Activated T-helper 1 cell treated with anti-CD3 and anti-CD28 coated beads, Interleukin-12 subunit alpha, Interleukin-12 subunit beta, Interleukin-2, Interleukin-4 antibody, amounts not matched to agents 30 ng/mL and 10 ng/mL and 1 ng/mL, durations not matched to agents 14 hours and 24 hours and 36 hours (primary cell): ENCODE results near the gene RHOG. TPM values are rescaled to one million over a fixed set of nuclear protein-coding genes. Genes with fewer than 3 reads are reported as not detected.

Experiments
- DNase-seq: peaks from one replicate; pipeline ENCODE4 v3.0.0; 2021; ENCODE audit warnings: low spot score
- H3K27ac Mint-ChIP-seq: one replicate; pipeline ENCODE4 v1.8.0; 2021; ENCODE audit warnings: mild to moderate bottlenecking, mixed read lengths
- H3K27me3 Mint-ChIP-seq: one replicate; pipeline ENCODE4 v1.8.0; 2022; ENCODE audit warnings: mild to moderate bottlenecking, moderate library complexity, mixed read lengths; ENCODE audit not compliant: insufficient read depth
- H3K36me3 Mint-ChIP-seq: one replicate; pipeline ENCODE4 v1.8.0; 2021; ENCODE audit warnings: low read depth, mixed read lengths
- H3K4me1 Mint-ChIP-seq: one replicate; pipeline ENCODE4 v1.8.0; 2021; ENCODE audit warnings: low read depth, mixed read lengths
- H3K4me3 Mint-ChIP-seq: one replicate; pipeline ENCODE4 v1.8.0; 2021; ENCODE audit warnings: mild to moderate bottlenecking, moderate library complexity, mixed read lengths
- H3K9me3 Mint-ChIP-seq: one replicate; pipeline ENCODE4 v1.8.0; 2021; ENCODE audit warnings: mixed read lengths
- intact Hi-C: fragments of 100-400 bp; cut with micrococcal nuclease; formaldehyde crosslinking; loops from one replicate; pipeline ENCODE4 v1.15.1; 2024
- total RNA-seq: library from RNA; stranded (reverse); gene quantifications from 2 replicates; pipeline ENCODE4 v1.2.3, GENCODE V29; 2022

RHOG gene
- total RNA-seq, 1 donor from 2014 or later = 170 TPM

DNA sequence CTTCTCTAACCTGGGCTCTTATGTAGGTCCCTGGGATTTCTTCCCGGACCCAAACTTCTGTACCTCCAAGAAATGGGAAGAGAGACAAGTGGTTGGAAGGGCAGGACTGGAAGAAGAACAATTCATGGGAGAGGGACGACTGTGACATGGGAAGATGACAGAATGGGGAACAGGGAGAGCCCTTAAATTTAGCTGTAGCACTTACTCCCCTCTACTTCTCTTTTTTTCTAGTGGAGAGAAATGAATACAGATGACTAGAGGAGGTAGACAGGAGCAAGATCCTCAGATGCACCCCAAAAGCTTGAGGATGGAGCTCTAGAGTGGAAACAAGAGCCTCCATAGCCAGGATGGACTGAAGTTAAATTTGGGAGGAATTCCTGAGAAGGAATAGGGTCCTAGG, 2.3 kb downstream of the RHOG start:
- Mint-ChIP-seq H3K4me1 (peaks cover 67% of the 10 kb centered on the region), H3K27me3 (no peaks in the 10 kb centered on the region), H3K27ac (peak overlapping the region; percentile 94), H3K36me3 (peaks cover 43% of the 10 kb centered on the region), H3K4me3 (peak overlapping the region; percentile 96), H3K9me3 (no peaks in the 10 kb centered on the region)
- DNase-seq = no peak
- intact Hi-C loops = no loop called here

DNA sequence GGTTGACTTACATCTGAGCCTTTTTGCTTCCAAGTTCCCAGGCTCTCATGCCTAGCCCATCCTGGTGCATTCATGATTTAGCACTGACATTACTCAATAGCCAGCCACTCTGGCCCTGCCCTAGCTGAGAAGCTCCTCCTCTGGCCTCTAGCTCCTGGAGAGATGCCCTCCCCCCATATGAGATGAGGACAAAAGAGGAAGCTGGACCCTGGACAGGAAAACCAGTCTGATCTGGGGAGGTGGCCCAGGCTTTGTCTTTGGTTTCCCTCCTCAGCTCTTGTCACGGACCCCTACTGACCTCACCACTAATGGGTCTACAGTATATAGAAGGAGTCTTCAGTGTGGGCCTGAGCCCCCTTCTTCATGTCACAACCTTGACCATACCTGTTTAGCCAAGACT, 3.0 kb downstream of the RHOG start:
- H3K4me3 Mint-ChIP-seq = peak overlapping the region; percentile 96
- intact Hi-C loops = no loop called here
- H3K9me3 Mint-ChIP-seq = no peaks in the 10 kb centered on the region
- H3K4me1 Mint-ChIP-seq = peaks cover 67% of the 10 kb centered on the region
- peak overlapping the region; percentile 94 for H3K27ac Mint-ChIP-seq
- peaks cover 46% of the 10 kb centered on the region for H3K36me3 Mint-ChIP-seq
- no peaks in the 10 kb centered on the region for H3K27me3 Mint-ChIP-seq
- no peak for DNase-seq

DNA sequence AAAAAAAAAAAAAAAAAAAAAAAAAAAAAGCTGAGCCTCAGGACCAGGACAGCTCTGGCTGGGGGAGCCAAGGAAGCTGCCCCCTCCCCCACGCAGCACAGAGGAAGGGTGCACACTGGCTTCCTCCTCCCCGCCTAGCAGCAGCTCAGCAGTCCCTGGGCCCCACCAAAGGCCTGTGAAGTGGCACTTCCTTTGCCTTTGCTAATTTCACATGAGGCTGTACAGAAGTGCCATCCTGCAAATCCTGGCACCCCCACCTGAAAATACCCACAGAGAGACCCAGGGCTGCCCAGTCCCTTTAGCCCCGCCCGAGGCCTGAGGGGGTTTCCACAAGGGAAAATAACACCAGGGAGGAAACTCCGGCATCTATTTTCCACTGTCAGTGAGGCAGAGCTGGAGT, 3.9 kb downstream of the RHOG start:
- peaks cover 71% of the 10 kb centered on the region for H3K4me1 Mint-ChIP-seq
- intact Hi-C loops = no loop called here

DNA sequence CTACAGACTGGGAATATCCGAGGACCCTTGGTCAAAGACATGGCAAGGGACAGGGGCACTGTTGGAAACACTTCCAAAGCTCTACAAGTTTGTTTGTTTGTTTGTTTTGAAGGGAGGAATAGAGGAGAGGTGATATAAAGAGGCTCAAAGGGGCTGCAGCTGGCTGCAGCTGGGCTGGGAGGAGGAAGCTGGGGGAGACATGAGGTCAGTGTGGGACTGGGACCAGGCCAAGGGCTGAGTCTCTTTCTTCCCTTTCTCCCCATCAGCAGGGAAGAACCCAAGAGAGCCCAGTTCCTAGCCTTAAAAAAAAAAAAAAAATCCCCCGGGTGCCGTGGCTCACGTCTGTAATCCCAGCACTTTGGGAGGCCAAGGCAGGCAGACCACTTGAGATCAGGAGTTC, 5.0 kb downstream of the RHOG start:
- Mint-ChIP-seq H3K4me1 (peaks cover 80% of the 10 kb centered on the region), H3K9me3 (no peaks in the 10 kb centered on the region), H3K36me3 (peaks cover 58% of the 10 kb centered on the region), H3K4me3 (peak overlapping the region; percentile 96), H3K27me3 (no peaks in the 10 kb centered on the region), H3K27ac (peak overlapping the region; percentile 79)
- intact Hi-C loops = no loop called here
- no peak for DNase-seq

More for the DNA sequence above, 3.9 kb downstream of the RHOG start:
- H3K4me3 Mint-ChIP-seq = peak overlapping the region; percentile 96
- H3K36me3 Mint-ChIP-seq = peaks cover 46% of the 10 kb centered on the region
- no peaks in the 10 kb centered on the region for H3K9me3 Mint-ChIP-seq
- DNase-seq = peak; percentile 42
- peak overlapping the region; percentile 94 for H3K27ac Mint-ChIP-seq
- no peaks in the 10 kb centered on the region for H3K27me3 Mint-ChIP-seq

DNA sequence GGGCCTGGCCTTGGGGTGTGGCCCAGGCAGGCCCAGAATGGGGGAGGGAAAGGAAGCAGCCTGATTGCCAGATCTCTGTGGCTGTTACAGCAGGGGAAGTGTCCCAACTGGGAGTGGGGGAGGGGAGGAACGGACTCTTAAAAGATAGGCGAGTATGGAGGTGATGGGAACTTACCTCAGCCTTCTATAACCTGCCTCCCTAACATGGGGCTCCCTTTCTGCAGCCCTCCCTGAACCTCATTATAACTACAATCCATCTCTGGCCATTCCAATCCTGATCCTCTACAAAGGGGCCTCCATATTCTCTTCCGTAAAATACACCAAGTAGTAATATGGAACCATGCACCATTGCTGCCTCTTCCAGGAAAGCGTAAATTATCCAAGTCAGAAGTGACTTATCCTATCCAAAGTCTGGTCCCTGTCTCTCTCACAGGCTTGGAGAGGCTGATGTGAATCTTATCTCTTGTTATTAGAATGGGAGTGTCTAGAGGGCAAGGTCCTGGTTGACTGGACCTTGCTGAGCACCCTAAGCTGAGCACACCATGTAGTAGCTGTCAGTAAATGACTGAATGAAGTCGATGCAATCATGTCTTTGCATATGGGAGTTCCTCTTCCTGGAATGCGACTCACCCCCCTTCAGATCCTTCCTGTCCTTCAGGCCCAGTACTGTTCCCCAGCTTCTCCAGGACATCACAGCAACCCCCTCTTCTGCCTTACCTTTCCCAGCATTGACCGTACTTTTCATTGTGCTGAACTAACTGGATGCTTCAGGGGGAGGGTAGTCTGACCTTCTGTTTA, 5.9 kb downstream of the RHOG start:
- Mint-ChIP-seq H3K4me1 (peaks cover 81% of the 10 kb centered on the region), H3K9me3 (no peaks in the 10 kb centered on the region), H3K27me3 (no peaks in the 10 kb centered on the region), H3K4me3 (peak overlapping the region; percentile 96), H3K27ac (peak overlapping the region; percentile 79), H3K36me3 (peaks cover 63% of the 10 kb centered on the region)
- intact Hi-C loops = no loop called here
- no peak for DNase-seq

DNA sequence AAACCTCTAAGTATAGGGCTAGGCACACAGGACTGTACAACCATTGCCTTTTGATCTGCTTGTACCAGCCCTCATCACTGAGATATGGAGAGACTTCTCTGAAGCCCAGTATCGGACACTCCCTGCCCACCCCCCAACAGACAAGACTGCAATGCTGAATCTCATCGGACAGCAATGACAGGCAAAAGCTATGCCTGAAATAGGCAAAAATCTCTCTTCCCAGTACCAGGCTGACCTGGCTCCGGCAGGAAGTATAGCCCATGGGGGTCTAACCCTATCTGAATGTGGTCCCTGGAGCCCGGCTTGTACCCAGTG, 6.5 kb downstream of the RHOG start:
- intact Hi-C loops = no loop called here
- peak overlapping the region; percentile 96 for H3K4me3 Mint-ChIP-seq
- H3K27ac Mint-ChIP-seq = peak overlapping the region; percentile 79
- peaks cover 75% of the 10 kb centered on the region for H3K4me1 Mint-ChIP-seq
- H3K9me3 Mint-ChIP-seq = no peaks in the 10 kb centered on the region
- no peaks in the 10 kb centered on the region for H3K27me3 Mint-ChIP-seq
- DNase-seq = no peak
- H3K36me3 Mint-ChIP-seq = peaks cover 57% of the 10 kb centered on the region

DNA sequence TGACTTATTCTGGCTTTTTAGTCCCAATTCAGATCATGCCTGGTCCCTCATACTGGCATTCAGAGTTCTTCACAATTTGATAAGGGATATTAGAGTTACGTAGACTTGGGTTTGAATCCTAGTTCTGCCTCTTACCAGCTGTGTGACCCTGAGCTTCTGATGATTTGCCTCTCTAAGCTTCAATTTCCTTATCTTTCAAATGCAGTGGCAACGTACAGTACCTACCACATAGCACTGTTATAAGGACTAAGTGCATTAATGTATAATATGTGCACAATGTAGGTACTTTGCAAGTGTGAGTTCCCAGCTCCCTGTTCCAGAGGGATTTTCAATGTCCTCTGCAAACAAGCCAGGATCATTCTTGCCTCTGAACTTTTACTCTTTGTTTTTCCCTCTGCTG, 7.3 kb downstream of the RHOG start:
- Mint-ChIP-seq H3K9me3 (no peaks in the 10 kb centered on the region), H3K36me3 (peaks cover 52% of the 10 kb centered on the region), H3K4me1 (peaks cover 69% of the 10 kb centered on the region), H3K4me3 (no peak overlapping the region), H3K27me3 (no peaks in the 10 kb centered on the region), H3K27ac (peak overlapping the region; percentile 79)
- no peak for DNase-seq
- intact Hi-C loops = no loop called here

DNA sequence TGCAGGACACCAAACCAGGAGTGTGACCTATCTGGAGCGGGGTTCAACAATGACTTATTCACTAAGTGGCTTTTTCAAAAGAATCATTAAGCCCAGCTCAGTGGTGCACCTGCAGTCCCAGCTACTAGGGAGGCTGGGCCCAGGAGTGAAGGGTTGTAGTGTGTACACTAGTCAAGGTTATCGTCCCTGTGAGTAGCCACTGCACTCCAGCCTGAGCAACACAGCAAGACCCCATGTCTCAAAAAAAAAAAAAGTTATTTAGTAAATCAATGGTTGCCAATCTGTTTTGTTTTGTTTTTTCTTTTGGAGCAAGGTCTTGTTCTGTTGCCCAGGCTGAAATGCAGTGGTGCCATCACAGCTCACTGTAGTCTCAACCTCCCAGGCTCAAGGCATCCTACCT, 7.9 kb downstream of the RHOG start:
- DNase-seq = no peak
- Mint-ChIP-seq H3K4me1 (peaks cover 67% of the 10 kb centered on the region), H3K36me3 (peaks cover 51% of the 10 kb centered on the region), H3K4me3 (no peak overlapping the region), H3K27me3 (no peaks in the 10 kb centered on the region), H3K27ac (peak overlapping the region; percentile 74), H3K9me3 (no peaks in the 10 kb centered on the region)
- intact Hi-C loops = no loop called here

DNA sequence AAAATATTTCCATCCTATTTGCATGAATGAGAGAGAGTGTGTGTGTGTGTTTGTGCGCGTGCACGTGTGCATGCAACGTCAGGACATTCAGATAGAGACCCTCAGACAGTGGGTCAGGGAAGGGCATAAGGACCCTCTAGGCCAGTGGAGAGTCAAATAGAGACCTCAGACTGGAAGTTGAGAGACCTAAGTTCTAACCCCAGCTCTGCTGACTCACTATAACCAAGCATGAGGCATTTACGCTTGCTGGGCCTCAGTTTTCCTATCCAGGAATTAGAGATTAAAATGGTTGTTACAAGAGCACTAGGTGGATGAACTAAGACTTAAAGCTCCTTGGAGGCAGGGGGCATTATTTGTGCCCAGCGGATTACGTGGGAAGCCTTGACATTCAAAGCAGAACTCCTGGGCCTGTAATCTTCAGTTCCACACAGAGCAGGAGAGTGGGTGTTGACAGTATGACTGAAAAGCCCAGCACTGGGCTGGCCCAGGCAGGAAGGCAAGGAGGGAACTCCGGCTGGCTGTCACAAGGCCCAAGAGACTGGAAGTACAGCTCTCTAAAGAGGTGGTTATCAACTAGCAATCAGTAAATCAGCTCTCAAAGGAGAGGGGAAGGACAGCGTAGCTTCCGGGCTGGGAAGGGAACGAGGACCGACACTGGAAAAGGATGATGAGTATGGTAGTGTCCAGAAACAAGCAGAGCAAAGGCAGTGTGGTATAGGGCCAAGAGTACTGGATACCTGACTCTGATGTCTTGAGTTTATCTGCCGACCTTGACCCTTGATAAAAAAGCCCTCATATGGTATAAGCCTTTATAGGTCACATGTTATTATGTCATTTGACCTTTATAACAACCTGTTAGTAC, 9.2 kb downstream of the RHOG start:
- Mint-ChIP-seq H3K4me3 (peak overlapping the region; percentile 46), H3K4me1 (peaks cover 65% of the 10 kb centered on the region), H3K27ac (peak overlapping the region; percentile 91), H3K36me3 (peaks cover 59% of the 10 kb centered on the region), H3K9me3 (no peaks in the 10 kb centered on the region), H3K27me3 (no peaks in the 10 kb centered on the region)
- intact Hi-C loops = no loop called here
- no peak for DNase-seq

DNA sequence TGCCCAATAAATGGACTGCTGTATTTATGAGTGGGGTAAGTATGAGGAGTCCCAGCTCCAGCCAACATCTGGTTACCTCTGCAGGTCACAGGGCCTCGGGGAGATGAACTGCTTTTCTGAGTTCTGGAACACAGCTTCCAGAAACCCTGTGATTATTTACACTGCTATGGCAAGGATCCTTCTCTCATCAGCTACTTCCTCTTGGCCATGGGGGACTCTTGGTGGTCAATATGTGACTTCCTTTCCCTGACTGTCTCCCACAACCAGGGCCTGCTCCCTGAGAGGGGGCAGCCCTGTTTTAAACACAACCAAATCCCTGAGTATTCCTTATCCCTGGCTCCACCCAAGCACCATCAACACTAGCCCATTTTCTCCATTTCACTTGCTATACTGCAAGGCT, 10.0 kb downstream of the RHOG start:
- no peak for DNase-seq
- intact Hi-C loops = no loop called here
- no peaks in the 10 kb centered on the region for H3K27me3 Mint-ChIP-seq
- peaks cover 71% of the 10 kb centered on the region for H3K4me1 Mint-ChIP-seq
- no peaks in the 10 kb centered on the region for H3K9me3 Mint-ChIP-seq
- H3K36me3 Mint-ChIP-seq = peaks cover 66% of the 10 kb centered on the region
- H3K4me3 Mint-ChIP-seq = no peak overlapping the region
- peak overlapping the region; percentile 91 for H3K27ac Mint-ChIP-seq

DNA sequence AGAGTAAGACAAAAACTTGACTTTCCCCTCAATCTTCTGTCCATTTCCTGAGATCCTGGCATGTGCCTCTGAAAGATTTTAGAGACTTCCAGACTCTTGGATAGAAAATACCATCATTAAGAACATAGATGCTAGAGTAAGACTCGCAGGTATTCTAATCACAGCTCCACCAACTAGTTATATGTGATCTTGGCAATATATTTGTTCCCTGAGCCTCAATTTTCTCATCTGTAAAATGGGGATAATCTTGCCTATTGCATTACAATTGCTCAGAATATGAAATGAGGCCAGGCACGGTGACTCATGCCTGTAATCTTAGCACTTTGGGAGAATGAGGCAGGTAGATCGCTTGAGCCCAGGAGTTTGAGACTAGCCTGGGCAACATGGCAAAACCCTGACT, 10.7 kb downstream of the RHOG start:
- Mint-ChIP-seq H3K27me3 (no peaks in the 10 kb centered on the region), H3K27ac (peak overlapping the region; percentile 52), H3K9me3 (no peaks in the 10 kb centered on the region), H3K36me3 (peaks cover 65% of the 10 kb centered on the region), H3K4me3 (no peak overlapping the region), H3K4me1 (peaks cover 71% of the 10 kb centered on the region)
- DNase-seq = no peak
- intact Hi-C loops = no loop called here

DNA sequence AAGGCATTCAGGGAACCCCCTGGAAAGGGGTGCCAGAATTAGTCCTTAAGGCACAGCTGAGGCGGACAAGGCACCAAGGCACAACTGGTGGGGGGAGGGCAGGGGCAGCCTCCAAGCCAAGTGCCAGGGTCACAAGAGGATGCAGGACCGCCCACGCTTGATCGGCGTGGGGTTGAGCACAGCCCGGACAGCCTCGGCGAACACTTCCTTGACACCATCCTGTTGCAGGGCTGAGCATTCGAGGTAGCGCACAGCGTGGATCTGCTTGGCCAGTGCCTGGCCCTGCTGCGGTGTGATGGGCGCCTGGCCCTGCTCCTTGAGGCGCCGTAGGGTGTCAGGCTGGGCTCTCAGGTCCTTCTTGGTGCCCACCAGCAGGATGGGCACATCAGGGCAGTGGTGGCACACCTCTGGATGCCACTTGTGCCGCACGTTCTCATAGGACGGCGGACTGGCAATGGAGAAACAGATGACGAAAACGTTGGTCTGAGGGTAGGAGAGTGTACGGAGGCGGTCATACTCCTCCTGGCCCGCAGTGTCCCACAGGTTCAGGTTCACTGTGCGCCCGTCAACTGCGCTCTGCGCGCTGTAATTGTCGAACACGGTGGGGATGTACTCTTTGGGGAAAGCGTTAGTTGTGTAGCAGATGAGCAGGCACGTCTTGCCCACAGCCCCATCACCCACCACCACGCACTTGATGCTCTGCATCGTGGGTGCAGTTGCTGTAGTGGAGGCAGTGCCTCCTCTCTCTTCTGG, 13.1 kb downstream of the RHOG start:
- intact Hi-C loops = no loop called here
- Mint-ChIP-seq H3K9me3 (no peaks in the 10 kb centered on the region), H3K36me3 (peaks cover 60% of the 10 kb centered on the region), H3K4me1 (peaks cover 59% of the 10 kb centered on the region), H3K4me3 (no peak overlapping the region), H3K27me3 (no peaks in the 10 kb centered on the region), H3K27ac (peak overlapping the region; percentile 51)
- no peak for DNase-seq

DNA sequence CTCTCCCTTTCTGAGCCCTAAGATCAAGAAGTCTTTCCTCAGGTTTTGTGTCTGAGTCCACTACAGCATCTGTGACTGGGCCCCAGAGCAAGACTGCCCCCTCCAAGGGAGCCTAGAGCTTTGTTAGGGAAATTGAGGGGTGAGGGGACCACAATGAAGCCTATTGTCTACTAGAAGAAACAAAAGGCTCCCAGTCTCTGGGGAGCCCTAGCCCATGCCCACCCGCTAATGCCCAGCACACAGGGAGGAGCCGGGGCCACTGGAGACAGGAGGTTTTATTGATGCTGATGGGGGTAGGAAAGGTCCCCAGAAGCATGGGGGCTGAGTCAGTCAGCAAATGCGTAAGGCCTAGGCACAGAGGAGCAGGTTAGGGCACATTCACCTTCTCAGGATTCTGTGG, 14.0 kb downstream of the RHOG start:
- intact Hi-C loops = no loop called here
- H3K36me3 Mint-ChIP-seq = peaks cover 59% of the 10 kb centered on the region
- H3K9me3 Mint-ChIP-seq = no peaks in the 10 kb centered on the region
- DNase-seq = no peak
- H3K4me1 Mint-ChIP-seq = peaks cover 50% of the 10 kb centered on the region
- H3K27me3 Mint-ChIP-seq = no peaks in the 10 kb centered on the region
- H3K27ac Mint-ChIP-seq = peak overlapping the region; percentile 51
- H3K4me3 Mint-ChIP-seq = no peak overlapping the region
